H9 (cell line): ENCODE results near the gene TUG1. TPM values are rescaled to one million over a fixed set of nuclear protein-coding genes. Genes with fewer than 3 reads are reported as not detected.

ENCODE experiments used
- DNase-seq: peaks from one replicate; pipeline ENCODE4 v3.0.0-alpha.2; 2017
- H2AFZ ChIP-seq: one replicate; pipeline ENCODE4 v1.6.1; 2013; ENCODE audit warnings: mild to moderate bottlenecking, low read length, control low read depth, moderate library complexity
- H2AK5ac ChIP-seq: 2 replicates; pipeline ENCODE4 v1.6.1; 2013; ENCODE audit warnings: low read length, control low read depth, mixed read lengths; ENCODE audit not compliant: insufficient read length
- H2BK120ac ChIP-seq: one replicate; pipeline ENCODE4 v1.6.1; 2013; ENCODE audit warnings: low read depth, mild to moderate bottlenecking, low read length, control low read depth, inconsistent platforms; ENCODE audit not compliant: poor library complexity, severe bottlenecking
- H2BK12ac ChIP-seq: 2 replicates; pipeline ENCODE4 v1.6.1; 2013; ENCODE audit warnings: low read length, control low read depth, mixed read lengths, low read depth; ENCODE audit not compliant: insufficient read length
- H2BK15ac ChIP-seq: 2 replicates; pipeline ENCODE4 v1.6.1; 2013; ENCODE audit warnings: low read depth, low read length, control low read depth
- H2BK20ac ChIP-seq: one replicate; pipeline ENCODE4 v1.6.1; 2013; ENCODE audit warnings: low read depth, mild to moderate bottlenecking, low read length, control low read depth, inconsistent platforms; ENCODE audit not compliant: poor library complexity, severe bottlenecking
- H2BK5ac ChIP-seq: 2 replicates; pipeline ENCODE4 v1.6.1; 2013; ENCODE audit warnings: low read length, control low read depth, mixed read lengths; ENCODE audit not compliant: insufficient read length
- H3K14ac ChIP-seq: 2 replicates; pipeline ENCODE4 v1.6.1; 2013; ENCODE audit warnings: low read length, control low read depth; ENCODE audit not compliant: insufficient read depth
- H3K18ac ChIP-seq: 2 replicates; pipeline ENCODE4 v1.6.1; 2013; ENCODE audit warnings: low read depth, mild to moderate bottlenecking, mixed read lengths, low read length, control low read depth; ENCODE audit not compliant: insufficient read length
- H3K23ac ChIP-seq: 2 replicates; pipeline ENCODE4 v1.6.1; 2013; ENCODE audit warnings: low read length, control low read depth, mixed read lengths, low read depth; ENCODE audit not compliant: insufficient read length
- H3K23me2 ChIP-seq: 2 replicates; pipeline ENCODE4 v1.6.1; 2013; ENCODE audit warnings: low read depth, mild to moderate bottlenecking, mixed read lengths, low read length, control low read depth; ENCODE audit not compliant: insufficient read length, poor library complexity, severe bottlenecking
- H3K27ac ChIP-seq: 2 replicates; pipeline ENCODE4 v1.5.1; 2013; ENCODE audit warnings: low read length, control low read depth, mixed read lengths, low read depth; ENCODE audit not compliant: insufficient read length
- H3K27me3 ChIP-seq: 2 replicates; pipeline ENCODE4 v1.6.1; 2013; ENCODE audit warnings: low read length, control low read depth, inconsistent platforms; ENCODE audit not compliant: insufficient read depth
- H3K4ac ChIP-seq: 2 replicates; pipeline ENCODE4 v1.6.1; 2013; ENCODE audit warnings: low read depth, mild to moderate bottlenecking, control low read depth, inconsistent platforms, low read length, moderate library complexity
- H3K4me1 ChIP-seq: 2 replicates; pipeline ENCODE4 v1.6.1; 2013; ENCODE audit warnings: low read length, control low read depth, inconsistent platforms; ENCODE audit not compliant: insufficient read depth
- H3K4me2 ChIP-seq: 2 replicates; pipeline ENCODE4 v1.6.1; 2013; ENCODE audit warnings: low read length, control low read depth, mixed read lengths; ENCODE audit not compliant: insufficient read length, insufficient read depth
- H3K56ac ChIP-seq: 2 replicates; pipeline ENCODE4 v1.6.1; 2013; ENCODE audit warnings: low read depth, mild to moderate bottlenecking, mixed read lengths, low read length, control low read depth; ENCODE audit not compliant: insufficient read length
- H3K79me1 ChIP-seq: 2 replicates; pipeline ENCODE4 v1.6.1; 2013; ENCODE audit warnings: low read depth, mild to moderate bottlenecking, moderate library complexity, low read length, control low read depth, inconsistent platforms; ENCODE audit not compliant: insufficient read depth, poor library complexity, severe bottlenecking
- H3K79me2 ChIP-seq: 2 replicates; pipeline ENCODE4 v1.6.1; 2013; ENCODE audit warnings: low read length, control low read depth, inconsistent platforms; ENCODE audit not compliant: insufficient read depth
- H3K9ac ChIP-seq: 2 replicates; pipeline ENCODE4 v1.6.1; 2013; ENCODE audit warnings: low read length, control low read depth, mixed read lengths; ENCODE audit not compliant: insufficient read length; ENCODE audit errors: extremely low read depth
- H3K9me3 ChIP-seq: one replicate; pipeline ENCODE4 v1.6.1; 2013; ENCODE audit warnings: low read depth, low read length, inconsistent platforms; ENCODE audit not compliant: control insufficient read depth
- H3T11ph ChIP-seq: one replicate; pipeline ENCODE4 v1.6.1; 2013; ENCODE audit warnings: mild to moderate bottlenecking, low read length, control low read depth, inconsistent platforms
- H4K20me1 ChIP-seq: one replicate; pipeline ENCODE4 v1.6.1; 2013; ENCODE audit not compliant: control insufficient read depth, insufficient read length, insufficient read depth
- H4K5ac ChIP-seq: 2 replicates; pipeline ENCODE4 v1.6.1; 2013; ENCODE audit warnings: low read depth, mild to moderate bottlenecking, mixed read lengths, low read length, control low read depth; ENCODE audit not compliant: insufficient read length
- H4K8ac ChIP-seq: replicated peaks from 2 replicates; pipeline ENCODE4 v1.6.1; 2013; ENCODE audit warnings: low read length, control low read depth, mixed read lengths, low read depth; ENCODE audit not compliant: insufficient read length
- H4K91ac ChIP-seq: 2 replicates; pipeline ENCODE4 v1.6.1; 2013; ENCODE audit warnings: low read depth, mild to moderate bottlenecking, moderate library complexity, mixed read lengths, low read length, control low read depth; ENCODE audit not compliant: insufficient read length
- H3K27ac Mint-ChIP-seq, 3 experiments: 2 replicates in 2 of 3; 3 replicates in 1 of 3; pipeline ENCODE4 v1.8.0; 2020 to 2021; ENCODE audit warnings: mixed read lengths in 3 of 3, mild to moderate bottlenecking in 1 of 3, moderate library complexity in 1 of 3
- H3K27me3 Mint-ChIP-seq: 2 replicates; pipeline ENCODE4 v1.8.0; 2021; ENCODE audit warnings: low read depth, mild to moderate bottlenecking, moderate library complexity, mixed read lengths
- H3K36me3 Mint-ChIP-seq, 3 experiments: 2 replicates in 2 of 3; 3 replicates in 1 of 3; pipeline ENCODE4 v1.8.0; 2020 to 2021; ENCODE audit warnings: low read depth in 3 of 3, mixed read lengths in 3 of 3; ENCODE audit not compliant: insufficient read depth in 1 of 3
- H3K4me1 Mint-ChIP-seq, 2 experiments: 2 replicates each; pipeline ENCODE4 v1.8.0; 2020; ENCODE audit warnings: mixed read lengths in 2 of 2
- H3K4me3 Mint-ChIP-seq, 2 experiments: 2 replicates in 1 of 2; 3 replicates in 1 of 2; pipeline ENCODE4 v1.8.0; 2020 to 2021; ENCODE audit warnings: mild to moderate bottlenecking in 2 of 2, mixed read lengths in 2 of 2, moderate library complexity in 1 of 2
- H3K9me3 Mint-ChIP-seq, 2 experiments: 2 replicates in 1 of 2; 3 replicates in 1 of 2; pipeline ENCODE4 v1.8.0; 2020; ENCODE audit warnings: mild to moderate bottlenecking in 2 of 2, mixed read lengths in 2 of 2, moderate library complexity in 1 of 2
- CTCF ChIP-seq: fragments of 200-600 bp; sonication (generic); conservative IDR thresholded peaks from 3 replicates; pipeline ENCODE4 v1.8.0; 2021; ENCODE audit warnings: antibody characterized with exemption, mild to moderate bottlenecking
- WGBS: extraction: QIAGEN DNeasy Blood & Tissue Kit; methylation state at CpG from one replicate; pipeline ENCODE4 v1.1.7; 2013; ENCODE audit warnings: missing lambda C conversion rate, low lambda C conversion rate, mixed read lengths; ENCODE audit not compliant: insufficient read length; ENCODE audit errors: extremely low coverage; 5-methylcytosine and 5-hydroxymethylcytosine counted together
- total RNA-seq: library from RNA; stranded (reverse); gene quantifications from 2 replicates; pipeline ENCODE4 v1.2.1, GENCODE V29; 2021

Gene TUG1
- total RNA-seq, 1 experiment from 2014 or later: 99.6 TPM

GRCh38 chr22:30931541-30932300 lies 37.3 kb upstream of the TUG1 start:
- Histone ChIP-seq H2BK12ac (no peak overlapping the region), H2BK20ac (no peak overlapping the region), H3K27me3 (no peaks in the 10 kb centered on the region), H3K18ac (no peak overlapping the region), H4K5ac (no peak overlapping the region), H3K9me3 (no peaks in the 10 kb centered on the region), H2AFZ (no peak overlapping the region), H2AK5ac (no peak overlapping the region), H4K20me1 (peaks cover 2% of the 10 kb centered on the region), H3K27ac (no peak overlapping the region), H3K14ac (no peak overlapping the region), H2BK5ac (no peak overlapping the region), H4K91ac (no peak overlapping the region), H2BK120ac (no peak overlapping the region), H3K56ac (no peak overlapping the region), H3K4ac (no peak overlapping the region), H3K9ac (no peak overlapping the region), H3K79me2 (no peaks in the 10 kb centered on the region), H3K23me2 (no peaks in the 10 kb centered on the region), H3K4me1 (no peaks in the 10 kb centered on the region), H3K4me2 (no peak overlapping the region), H3K79me1 (no peaks in the 10 kb centered on the region), H3T11ph (no peak overlapping the region), H2BK15ac (no peak overlapping the region), H3K23ac (no peak overlapping the region), H4K8ac (no peak overlapping the region)
- H3K4me1 Mint-ChIP-seq: no peaks in the 10 kb centered on the region
- H3K27ac Mint-ChIP-seq: no peak overlapping the region
- no peak for DNase-seq
- no peaks in the 10 kb centered on the region; a peak in 1 of 5 replicates for H3K9me3 Mint-ChIP-seq
- no CpG with 5 or more reads among the region's 4 CpGs for WGBS
- peaks cover 71 to 89% (median 87%) of the 10 kb centered on the region in 3 experiments for H3K36me3 Mint-ChIP-seq
- TF ChIP-seq CTCF: no peak
- no peaks in the 10 kb centered on the region; the same call in 1 of the 2 replicates for H3K27me3 Mint-ChIP-seq
- H3K4me3 Mint-ChIP-seq: no peak overlapping the region
